ENCODE results near the gene NSFL1C. TPM values are rescaled to one million over a fixed set of nuclear protein-coding genes. Genes with fewer than 3 reads are reported as not detected.

NSFL1C gene
- total and polyA plus RNA-seq, 9 of the 15 experiments (the other 6 are each of a cell fraction or from before 2014, with no cell fraction given), result 20.8 to 119 (median 47.0) TPM

- TF ChIP-seq ZNF79 (CRISPR knock-in tag; IDR thresholded peaks at IDR 0.05; ENCODE audit: low read depth) (no peak), ZKSCAN1 (IDR thresholded peaks at IDR 0.05; ENCODE audit: low read depth, low read length) (no peak), GTF2B (IDR thresholded peaks at IDR 0.05; ENCODE audit: extremely low read depth, insufficient read length) (no peak), RUNX1 (IDR thresholded peaks at IDR 0.05; ENCODE audit: low read depth) (no peak), RAD21 (CRISPR knock-in tag; conservative IDR thresholded peaks at IDR 0.05 in 1 of 2, IDR thresholded peaks at IDR 0.05 in 1 of 2) (peak; percentile 95), E2F5 (CRISPR knock-in tag; IDR thresholded peaks at IDR 0.05) (no peak), KLF6 (CRISPR knock-in tag; IDR thresholded peaks at IDR 0.05; ENCODE audit: borderline replicate concordance) (no peak), GABPB1 (CRISPR knock-in tag; IDR thresholded peaks at IDR 0.05) (peak; percentile 64; the same call in 1 of the 2 replicates), PYGO2 (tag; IDR thresholded peaks at IDR 0.05) (no peak), ZNF3 (CRISPR knock-in tag; IDR thresholded peaks at IDR 0.05) (no peak), JUND (IDR thresholded peaks at IDR 0.05; ENCODE audit: borderline replicate concordance, low read depth, low read length) (peak; percentile 39; the same call in 1 of the 2 replicates), JUND (tag; IDR thresholded peaks at IDR 0.05; ENCODE audit: borderline replicate concordance, low read depth, low read length) (no peak), HMG20B (CRISPR knock-in tag; IDR thresholded peaks at IDR 0.05) (no peak)
Observed at GRCh38 chr20:1503564-1504227, 37.0 kb upstream of the NSFL1C start (continued).
